GM12892 (cell line): Measurements from ENCODE around the gene PIGZ.

Source experiments
- POLR2A ChIP-seq: IDR thresholded peaks from 2 replicates; pipeline ENCODE4 v1.6.1; 2011; ENCODE audit warnings: low read depth, low read length, control low read depth
- POLR2AphosphoS5 ChIP-seq: IDR thresholded peaks from 2 replicates; pipeline ENCODE4 v1.6.1; 2011; ENCODE audit warnings: low read depth, low read length, control low read depth
- TAF1 ChIP-seq: IDR thresholded peaks from 2 replicates; pipeline ENCODE4 v1.6.1; 2011; ENCODE audit warnings: low read depth, mild to moderate bottlenecking, control low read depth, low read length, borderline replicate concordance

DNA sequence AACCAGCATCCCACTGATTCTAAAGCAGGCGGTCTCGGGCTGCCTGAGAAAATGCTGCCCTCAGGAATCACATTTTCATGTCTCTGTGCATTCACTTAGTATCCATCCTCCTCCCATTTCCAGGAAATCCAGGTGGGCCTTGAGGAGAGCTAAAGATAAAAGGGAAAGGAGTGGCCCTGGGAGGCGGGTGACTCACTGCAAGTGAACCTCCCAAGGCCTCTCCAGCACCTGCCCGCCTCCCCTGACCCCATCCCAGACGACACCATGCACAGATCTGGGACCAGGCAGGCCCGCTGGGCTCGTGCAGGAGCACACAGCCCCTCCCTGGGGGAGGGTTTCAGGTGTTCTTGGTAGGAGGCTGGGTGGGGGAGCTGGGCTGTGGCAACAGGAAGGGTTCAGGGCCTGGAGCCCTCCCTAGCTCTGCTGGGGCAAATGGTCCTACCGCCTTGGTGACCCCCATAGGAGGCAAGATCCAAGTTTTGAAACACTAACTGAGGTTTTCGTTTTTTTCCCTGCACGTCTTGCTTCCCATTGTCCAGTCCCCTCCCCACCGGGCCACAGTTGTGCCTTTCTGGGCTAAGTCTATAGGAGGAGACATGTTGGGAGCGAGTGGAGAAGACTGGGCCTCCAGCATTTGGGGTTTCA lies 38.8 kb upstream of the PIGZ start:
- TF ChIP-seq TAF1, result no peak
- TF ChIP-seq POLR2A, result no peak
- TF ChIP-seq POLR2AphosphoS5, result no peak
